GM18861 (cell line): ENCODE results near the gene PTGIR.

Experiments used
- ATAC-seq: cut with Tn5 transposase; IDR thresholded peaks from one replicate; pipeline ENCODE4 v1.9.1; 2021; ENCODE audit not compliant: unreplicated experiment

PTGIR gene

GRCh38 chr19:46624958-46625661 lies at the start of gene PTGIR:
Gene PTGIR (minus strand): TSS chr19:46625089. CDS start chr19:46624225, 864 bp downstream.
- ATAC-seq = no peak

- no peak for ATAC-seq
Observed at GRCh38 chr19:46670813-46671212, 45.9 kb upstream of the PTGIR start.

- no peak for ATAC-seq
Observed at GRCh38 chr19:46668662-46669061, 43.8 kb upstream of the PTGIR start.

GRCh38 chr19:46665072-46665471 lies 40.2 kb upstream of the PTGIR start:
- no peak for ATAC-seq

GRCh38 chr19:46661735-46662592 lies 37.1 kb upstream of the PTGIR start:
- ATAC-seq = peak; percentile 26

GRCh38 chr19:46661020-46661731 lies 36.3 kb upstream of the PTGIR start, which contains the start of gene DACT3:
Gene DACT3 (minus strand): TSS chr19:46661182. CDS start chr19:46661064, 118 bp downstream.
- ATAC-seq = peak; percentile 88

GRCh38 chr19:46660551-46661019 lies 35.7 kb upstream of the PTGIR start:
- ATAC-seq = no peak

GRCh38 chr19:46660008-46660517 lies 35.2 kb upstream of the PTGIR start:
- ATAC-seq = no peak

GRCh38 chr19:46659151-46660007 lies 34.5 kb upstream of the PTGIR start:
- no peak for ATAC-seq

GRCh38 chr19:46656541-46656940 lies 31.7 kb upstream of the PTGIR start:
- ATAC-seq = no peak

GRCh38 chr19:46654621-46655152 lies 29.8 kb upstream of the PTGIR start:
- no peak for ATAC-seq

GRCh38 chr19:46650445-46650844 lies 25.6 kb upstream of the PTGIR start:
- no peak for ATAC-seq

- no peak for ATAC-seq
Observed at GRCh38 chr19:46648961-46649960, 24.4 kb upstream of the PTGIR start.

- ATAC-seq = no peak
Observed at GRCh38 chr19:46648060-46648960, 23.4 kb upstream of the PTGIR start.

GRCh38 chr19:46646402-46646801 lies 21.5 kb upstream of the PTGIR start:
- no peak for ATAC-seq

GRCh38 chr19:46644720-46645119 lies 19.8 kb upstream of the PTGIR start:
- ATAC-seq = no peak

GRCh38 chr19:46640656-46641055 lies 15.8 kb upstream of the PTGIR start:
- no peak for ATAC-seq
